Smooth muscle cell (in vitro differentiated cells): ENCODE results near the gene ALKBH8. TPM values are rescaled to one million over a fixed set of nuclear protein-coding genes. Genes with fewer than 3 reads are reported as not detected.

Source experiments
- DNase-seq: peaks from one replicate; lab custom pipeline; 2025; ENCODE audit not compliant: unreplicated experiment; lab: John Stamatoyannopoulos, UW
- H2AFZ ChIP-seq: fragments of 200-600 bp; sonication (generic); 2 replicates; pipeline ENCODE4 v1.6.0; 2016; ENCODE audit warnings: antibody characterized with exemption, low read depth, mild to moderate bottlenecking
- H3F3A ChIP-seq: fragments of 200-600 bp; sonication (generic); 2 replicates; pipeline ENCODE4 v1.6.0; 2017; ENCODE audit warnings: antibody characterized with exemption, low read depth
- H3K27ac ChIP-seq: fragments of 200-600 bp; sonication (generic); 2 replicates; pipeline ENCODE4 v1.5.1; 2016; ENCODE audit warnings: low read depth, mild to moderate bottlenecking
- H3K27me3 ChIP-seq: fragments of 200-600 bp; sonication (generic); 2 replicates; pipeline ENCODE4 v1.6.1; 2016; ENCODE audit warnings: low read depth, mild to moderate bottlenecking
- H3K36me3 ChIP-seq: fragments of 200-600 bp; sonication (generic); 2 replicates; pipeline ENCODE4 v1.5.1; 2016; ENCODE audit warnings: low read depth
- H3K4me1 ChIP-seq: fragments of 200-600 bp; sonication (generic); 2 replicates; pipeline ENCODE4 v1.5.1; 2016; ENCODE audit warnings: low read depth
- H3K4me2 ChIP-seq: fragments of 200-600 bp; sonication (generic); 2 replicates; pipeline ENCODE4 v1.6.0; 2016; ENCODE audit warnings: mild to moderate bottlenecking
- H3K4me3 ChIP-seq: fragments of 200-600 bp; sonication (generic); 2 replicates; pipeline ENCODE4 v1.5.1; 2016; ENCODE audit warnings: mild to moderate bottlenecking
- H3K79me2 ChIP-seq: fragments of 200-600 bp; sonication (generic); 2 replicates; pipeline ENCODE4 v1.6.0; 2016; ENCODE audit warnings: low read depth, mild to moderate bottlenecking
- H3K9ac ChIP-seq: fragments of 200-600 bp; sonication (generic); 2 replicates; pipeline ENCODE4 v1.6.0; 2016; ENCODE audit warnings: low read depth
- H3K9me3 ChIP-seq: fragments of 200-600 bp; sonication (generic); replicated peaks from 2 replicates; pipeline ENCODE4 v1.5.1; 2016; ENCODE audit warnings: low read depth
- H4K20me1 ChIP-seq: fragments of 200-600 bp; sonication (generic); 2 replicates; pipeline ENCODE4 v1.6.0; 2016; ENCODE audit warnings: low read depth
- CTCF ChIP-seq: fragments of 200-600 bp; sonication (generic); IDR thresholded peaks from 2 replicates; pipeline ENCODE4 v1.5.1; 2017; ENCODE audit warnings: borderline replicate concordance, mild to moderate bottlenecking, antibody characterized with exemption; ENCODE audit not compliant: insufficient read depth, poor library complexity, severe bottlenecking
- WGBS: methylation state at CpG from one replicate; pipeline ENCODE4 v1.1.7; 2016; ENCODE audit warnings: low lambda C conversion rate; 5-methylcytosine and 5-hydroxymethylcytosine counted together
- polyA plus RNA-seq: library from polyadenylated mRNA; unstranded; fragments of >200 nt; fragmentation: Nextera tagmentation; extraction: Ambion mirVana; gene quantifications from 2 replicates; pipeline ENCODE4 v1.2.1, GENCODE V29; 2016
- total RNA-seq: library from RNA; depleted of rRNA; stranded (reverse); fragments of >200 nt; gene quantifications from 2 replicates; pipeline ENCODE4 v1.2.3, GENCODE V29; 2014

The ALKBH8 gene
- total and polyA plus RNA-seq, 2 experiments from 2014 or later: 3.8 to 8.4 TPM

GRCh38 chr11:107608809-107609208, 43.3 kb upstream of the ALKBH8 start:
- Histone ChIP-seq H3K36me3 (no peaks in the 10 kb centered on the region), H3K27ac (no peak overlapping the region), H3K4me1 (peaks cover 5% of the 10 kb centered on the region), H3K4me3 (no peak overlapping the region), H3K9me3 (no peaks in the 10 kb centered on the region), H3K27me3 (peaks cover 20% of the 10 kb centered on the region), H3K79me2 (no peaks in the 10 kb centered on the region), H3K4me2 (no peak overlapping the region), H2AFZ (no peak overlapping the region), H3F3A (no peaks in the 10 kb centered on the region), H3K9ac (no peak overlapping the region), H4K20me1 (no peaks in the 10 kb centered on the region)
- no peak for TF ChIP-seq CTCF
- no peak for DNase-seq
- 72% methylated on average over 2 of the region's 2 CpGs for WGBS

- Histone ChIP-seq H3K27me3 (peaks cover 24% of the 10 kb centered on the region), H3K36me3 (no peaks in the 10 kb centered on the region), H2AFZ (no peak overlapping the region), H3K79me2 (no peaks in the 10 kb centered on the region), H3K9ac (no peak overlapping the region), H3K9me3 (no peaks in the 10 kb centered on the region), H3F3A (no peaks in the 10 kb centered on the region), H3K4me1 (peaks cover 5% of the 10 kb centered on the region), H3K4me3 (no peak overlapping the region), H3K4me2 (no peak overlapping the region), H3K27ac (no peak overlapping the region), H4K20me1 (no peaks in the 10 kb centered on the region)
- DNase-seq: no peak
- WGBS: 59% methylated on average over 3 of the region's 3 CpGs
- no peak for TF ChIP-seq CTCF
Observed at GRCh38 chr11:107606141-107606540, 40.6 kb upstream of the ALKBH8 start.

GRCh38 chr11:107605061-107606006, 39.8 kb upstream of the ALKBH8 start:
- H3K4me2 ChIP-seq: no peak overlapping the region
- H3K9ac ChIP-seq: no peak overlapping the region
- peaks cover 5% of the 10 kb centered on the region for H3K4me1 ChIP-seq
- H3K27me3 ChIP-seq: peaks cover 24% of the 10 kb centered on the region
- H3K79me2 ChIP-seq: no peaks in the 10 kb centered on the region
- WGBS: 82% methylated on average over 9 of the region's 9 CpGs
- no peaks in the 10 kb centered on the region for H3F3A ChIP-seq
- H2AFZ ChIP-seq: no peak overlapping the region
- no peak for TF ChIP-seq CTCF
- no peaks in the 10 kb centered on the region for H3K36me3 ChIP-seq
- no peak for DNase-seq
- H3K4me3 ChIP-seq: no peak overlapping the region
- no peak overlapping the region for H3K27ac ChIP-seq
- no peaks in the 10 kb centered on the region for H4K20me1 ChIP-seq
- no peaks in the 10 kb centered on the region for H3K9me3 ChIP-seq
